ENCODE measurements around the gene LSAMP.

Gene LSAMP

DNA sequence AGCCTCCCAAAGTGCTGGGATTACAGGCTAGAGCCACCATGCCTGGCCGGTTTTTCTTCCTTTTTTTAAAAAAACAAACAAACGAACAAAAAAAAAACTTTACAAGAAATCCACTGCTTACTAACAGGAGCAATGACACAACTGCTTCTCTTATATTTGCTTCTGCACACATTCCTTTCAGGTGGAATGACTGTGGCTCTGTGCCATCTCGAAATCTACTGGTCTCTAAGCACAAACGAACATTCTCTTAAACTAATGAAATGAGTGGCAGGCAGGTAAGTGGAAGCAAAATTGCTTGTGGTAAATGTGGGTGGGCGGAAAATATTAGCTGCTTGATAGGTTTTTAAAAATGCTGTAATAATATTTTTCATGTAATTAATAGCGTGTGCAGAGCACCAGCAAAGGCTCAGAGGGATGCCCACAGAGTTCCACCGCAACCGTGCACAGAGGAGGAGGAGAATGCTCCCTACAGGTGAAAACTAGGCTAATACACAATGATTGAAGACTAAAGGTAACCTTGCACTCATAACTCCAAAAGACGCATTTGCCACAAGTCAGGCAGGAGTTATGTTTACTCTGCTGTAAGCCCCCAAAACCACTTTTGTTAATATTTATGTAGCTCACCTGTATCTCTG is 77.4 kb downstream of the LSAMP start:
- FAIRE-seq, result no peak

GRCh38 chr3:116356056-116356455 is 89.2 kb downstream of the LSAMP start:
- no peak for FAIRE-seq

More for the DNA sequence above, 77.4 kb downstream of the LSAMP start:
- no peak for DNase-seq (ENCODE audit: insufficient read length, low spot score)

GRCh38 chr3:116354382-116354781 is 90.9 kb downstream of the LSAMP start:
- no peak for DNase-seq (ENCODE audit: insufficient read length, low spot score)
- no peak for FAIRE-seq

More at GRCh38 chr3:116356056-116356455, 89.2 kb downstream of the LSAMP start:
- DNase-seq (ENCODE audit: insufficient read length, low spot score), result no peak

GRCh38 chr3:116350119-116350733 is 95.1 kb downstream of the LSAMP start:
- no peak for DNase-seq (ENCODE audit: insufficient read length, low spot score)
- FAIRE-seq, result no peak

- FAIRE-seq (no peak), DNase-seq (ENCODE audit: insufficient read length, low spot score) (no peak)
Measured at GRCh38 chr3:116348216-116348615, 97.1 kb downstream of the LSAMP start.

- DNase-seq (ENCODE audit: insufficient read length, low spot score) (no peak), FAIRE-seq (no peak)
Measured at GRCh38 chr3:116342499-116342898, 102.8 kb downstream of the LSAMP start.

DNA sequence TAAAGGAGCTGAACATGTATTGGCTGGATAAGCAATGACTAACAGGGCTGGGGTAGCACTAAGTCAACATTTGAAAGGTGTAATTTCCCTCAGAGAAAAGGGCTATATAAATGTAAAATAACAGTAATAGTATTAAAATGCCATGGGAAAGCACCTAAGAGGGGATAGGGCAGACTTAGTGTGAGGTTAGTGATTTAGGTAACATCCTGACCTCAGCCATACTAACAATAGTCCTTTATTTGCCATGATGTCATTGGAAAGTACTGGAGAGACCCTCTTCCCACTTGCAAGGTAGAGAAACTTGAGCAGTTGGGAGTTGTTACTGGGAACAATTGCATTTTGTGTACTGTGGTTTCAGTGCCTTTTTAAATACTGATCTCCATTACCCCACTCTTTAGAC is 103.4 kb downstream of the LSAMP start:
- FAIRE-seq, result no peak
- no peak for DNase-seq (ENCODE audit: insufficient read length, low spot score)

GRCh38 chr3:116341381-116341780 is 103.9 kb downstream of the LSAMP start:
- no peak for FAIRE-seq

DNA sequence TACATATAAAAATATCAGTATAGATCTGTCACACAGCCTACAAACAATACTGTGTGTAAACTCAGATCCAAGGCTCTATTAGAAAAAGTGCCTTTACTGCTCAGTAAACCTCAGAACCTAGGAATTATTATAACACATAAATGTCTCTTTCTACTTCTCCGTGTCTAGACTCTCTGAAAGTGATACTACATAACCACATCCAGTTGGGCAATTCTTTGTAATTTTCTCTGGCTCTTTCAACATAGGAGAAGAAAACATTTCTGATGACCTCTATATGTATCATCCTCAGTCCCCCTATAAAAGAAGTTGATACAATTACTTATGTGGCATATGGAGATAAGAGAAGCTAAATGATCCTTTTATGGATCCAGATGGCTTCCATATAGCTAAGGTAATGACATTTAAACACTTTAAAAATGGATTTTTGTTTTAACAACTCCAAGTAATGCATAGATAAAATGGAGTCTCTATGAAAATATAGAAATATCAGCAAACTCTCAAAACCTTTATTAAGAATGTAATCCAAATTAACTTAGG is 104.5 kb downstream of the LSAMP start:
- DNase-seq (ENCODE audit: insufficient read length, low spot score), result no peak
- no peak for FAIRE-seq

More at GRCh38 chr3:116341381-116341780, 103.9 kb downstream of the LSAMP start:
- DNase-seq (ENCODE audit: insufficient read length, low spot score), result no peak

GRCh38 chr3:116339441-116340028 is 105.8 kb downstream of the LSAMP start:
- FAIRE-seq (no peak), DNase-seq (ENCODE audit: insufficient read length, low spot score) (no peak)

- no peak for DNase-seq (ENCODE audit: insufficient read length, low spot score)
- no peak for FAIRE-seq
Measured at GRCh38 chr3:116338713-116339112, 106.6 kb downstream of the LSAMP start.

GRCh38 chr3:116337229-116337628 is 108.1 kb downstream of the LSAMP start:
- FAIRE-seq (no peak), DNase-seq (ENCODE audit: insufficient read length, low spot score) (no peak)

DNA sequence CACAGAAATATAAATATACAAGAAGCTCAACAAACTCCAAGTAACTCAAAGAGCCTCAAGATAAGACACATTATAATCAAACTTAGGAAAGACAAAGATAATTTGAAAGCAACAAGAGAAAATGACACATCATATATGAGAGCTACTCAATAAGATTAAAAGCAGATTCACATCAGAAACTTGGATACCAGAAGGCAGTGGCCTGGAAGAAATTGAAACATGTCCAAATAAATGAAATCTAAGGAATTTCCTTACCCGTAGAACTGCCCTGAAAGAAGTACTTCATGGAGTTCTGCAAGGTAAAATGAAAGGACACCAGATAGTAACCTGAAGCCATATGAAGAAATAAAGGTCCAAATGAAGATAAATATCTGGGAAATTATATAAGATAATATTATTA is 113.9 kb downstream of the LSAMP start:
- FAIRE-seq (no peak), DNase-seq (ENCODE audit: insufficient read length, low spot score) (no peak)

- DNase-seq (ENCODE audit: insufficient read length, low spot score) (no peak), FAIRE-seq (no peak)
Measured at GRCh38 chr3:116322750-116323375, 122.4 kb downstream of the LSAMP start.

DNA sequence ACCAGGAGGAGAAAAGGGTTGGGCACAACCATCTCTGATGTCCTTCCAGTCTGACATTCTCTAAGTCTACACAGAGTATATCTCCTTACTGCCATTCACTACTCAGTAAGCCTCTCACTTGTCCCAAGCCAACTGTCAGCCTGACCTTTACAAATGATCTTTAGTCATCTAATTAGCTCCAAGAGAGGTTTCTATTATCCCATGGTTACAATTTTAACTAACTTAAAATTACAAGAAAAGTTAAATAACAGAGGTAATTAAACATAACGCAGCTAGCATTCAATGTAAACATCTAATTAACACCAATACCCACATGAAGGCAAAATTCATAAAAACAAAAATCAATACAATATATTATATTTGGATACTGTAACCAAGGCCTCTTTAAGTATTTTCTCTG is 126.9 kb downstream of the LSAMP start:
- no peak for FAIRE-seq
- no peak for DNase-seq (ENCODE audit: insufficient read length, low spot score)

DNA sequence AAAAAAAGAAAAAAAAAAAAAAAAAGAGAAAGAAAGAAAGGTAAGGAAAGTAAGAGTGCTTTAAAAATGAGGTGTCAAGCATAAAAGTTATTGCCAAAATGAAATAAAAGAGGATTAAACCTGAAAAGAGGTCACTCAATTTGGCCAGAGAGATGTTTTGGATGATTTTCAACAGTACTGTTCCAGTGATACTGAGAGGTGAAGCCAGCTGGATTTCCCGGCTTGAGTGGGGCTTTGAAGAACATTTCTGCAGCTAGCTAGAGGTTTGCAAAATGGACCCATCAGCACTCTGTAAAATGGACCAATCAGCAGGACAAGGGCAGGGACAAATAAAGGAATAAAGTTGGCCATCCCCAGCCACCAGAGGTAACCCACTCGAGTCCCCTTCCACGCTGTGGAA is 128.5 kb downstream of the LSAMP start:
- FAIRE-seq (no peak), DNase-seq (ENCODE audit: insufficient read length, low spot score) (no peak)

DNA sequence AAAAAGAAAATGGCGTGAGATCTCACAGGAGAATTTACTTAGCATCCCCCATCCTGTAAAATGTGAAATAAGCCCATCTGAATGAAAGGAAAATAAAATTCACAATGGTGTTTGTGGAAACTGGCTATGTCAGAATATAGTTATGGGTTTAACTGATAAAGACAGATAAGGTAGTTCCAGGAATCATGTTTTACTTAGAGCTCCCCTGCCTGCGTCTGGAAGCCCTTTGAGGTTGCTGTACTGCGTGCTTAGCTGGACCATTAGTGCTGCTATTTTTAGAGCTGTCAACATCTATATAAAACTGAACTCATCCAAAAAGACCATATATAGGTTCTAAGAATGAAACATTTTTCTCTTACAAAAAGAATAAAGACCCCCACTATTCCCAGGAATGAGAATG is 130.8 kb downstream of the LSAMP start:
- FAIRE-seq (no peak), DNase-seq (ENCODE audit: insufficient read length, low spot score) (no peak)

GRCh38 chr3:116306720-116307119 is 138.6 kb downstream of the LSAMP start:
- FAIRE-seq (no peak), DNase-seq (ENCODE audit: insufficient read length, low spot score) (no peak)

DNA sequence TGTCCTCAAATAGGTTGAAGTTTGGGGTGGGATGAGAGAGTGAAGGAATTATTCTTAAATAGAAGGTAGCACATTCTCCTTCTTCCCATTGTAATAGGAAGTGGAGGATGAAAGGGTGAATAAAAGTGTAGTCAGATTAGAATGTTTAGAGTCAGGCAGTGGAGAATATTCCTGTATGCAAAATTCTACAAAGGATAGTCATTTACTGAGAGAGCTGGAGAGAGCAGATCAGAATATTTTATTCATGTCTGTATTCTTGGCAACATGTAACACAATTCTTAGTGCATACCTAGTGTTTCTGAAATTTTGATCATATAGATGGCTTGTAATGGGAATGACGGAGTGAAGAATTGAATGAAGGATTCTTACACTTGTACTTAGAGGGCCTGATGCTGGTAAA is 139.1 kb downstream of the LSAMP start:
- FAIRE-seq, result no peak
- DNase-seq (ENCODE audit: insufficient read length, low spot score), result no peak

- FAIRE-seq, result no peak
- DNase-seq (ENCODE audit: insufficient read length, low spot score), result no peak
Measured at GRCh38 chr3:116302087-116302747, 143.1 kb downstream of the LSAMP start.

DNA sequence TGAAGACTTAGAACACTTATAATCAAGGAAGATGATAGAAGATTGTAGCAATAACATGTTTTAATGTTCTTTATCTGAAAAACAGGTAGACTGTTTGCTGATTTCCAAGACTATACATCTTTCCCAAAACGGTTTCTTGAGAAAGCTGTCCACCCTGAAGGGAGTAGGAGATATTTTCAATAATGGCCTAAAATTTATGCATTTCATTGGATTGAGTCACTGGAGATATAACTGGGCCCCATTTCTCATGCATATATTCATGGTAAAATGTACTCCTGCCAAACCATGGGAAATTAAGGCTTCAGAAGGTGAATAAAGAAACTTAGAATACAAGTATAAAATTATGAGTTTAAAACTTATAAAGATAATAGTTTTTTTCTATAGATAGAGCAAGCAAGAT is 143.9 kb downstream of the LSAMP start:
- FAIRE-seq (no peak), DNase-seq (ENCODE audit: insufficient read length, low spot score) (no peak)

Measured in GM19239 (cell line).